ENCODE measurements around the gene GNA14. TPM values are rescaled to one million over a fixed set of nuclear protein-coding genes. Genes with fewer than 3 reads are reported as not detected.

Gene GNA14
- total and polyA plus RNA-seq, 2 of the 8 experiments (the other 6 are each of a cell fraction or from before 2014, with no cell fraction given): 3.4 to 6.3 TPM

DNA sequence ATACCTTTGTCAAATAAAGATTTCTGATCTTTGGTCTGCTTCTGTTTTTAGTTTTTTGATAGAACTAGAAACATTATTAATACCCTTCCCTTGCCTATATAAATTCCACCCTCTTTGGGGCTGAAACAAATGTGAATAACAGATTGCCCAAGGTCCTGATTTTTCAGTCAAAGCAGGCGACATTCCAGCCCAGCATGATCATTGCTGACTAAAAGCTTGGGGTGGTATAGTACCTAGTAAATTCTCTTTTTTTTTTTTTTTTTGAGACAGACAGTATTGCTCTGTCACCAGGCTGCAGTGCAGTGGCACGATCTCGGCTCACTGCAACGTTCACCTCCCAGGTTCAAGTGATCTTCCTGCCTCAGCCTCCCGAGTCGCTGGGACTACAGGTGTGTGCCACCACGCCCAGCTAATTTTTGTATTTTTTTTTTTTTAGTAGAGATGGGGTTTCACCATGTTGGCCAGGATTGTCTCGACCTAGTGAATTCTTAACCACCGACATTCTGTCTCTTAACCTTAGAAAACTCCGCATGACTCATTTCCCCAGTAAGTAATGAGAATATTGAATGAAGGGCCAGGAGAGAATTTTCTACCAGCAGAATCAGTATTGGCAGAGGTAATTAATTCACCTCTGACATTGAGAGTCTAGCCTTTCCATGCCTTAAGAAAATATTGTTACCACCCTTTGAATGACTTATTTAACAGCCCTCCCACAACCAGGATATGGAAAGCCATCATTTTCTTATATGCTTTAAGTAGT lies 226.4 kb downstream of the GNA14 start (continued):
- no peak for TF ChIP-seq GABPA (IDR thresholded peaks at IDR 0.05; ENCODE audit: borderline replicate concordance, insufficient read depth, low read length)
- no peak for TF ChIP-seq BRCA1 (IDR thresholded peaks at IDR 0.05; ENCODE audit: low read depth, low read length)
- TF ChIP-seq, protein P1, sequence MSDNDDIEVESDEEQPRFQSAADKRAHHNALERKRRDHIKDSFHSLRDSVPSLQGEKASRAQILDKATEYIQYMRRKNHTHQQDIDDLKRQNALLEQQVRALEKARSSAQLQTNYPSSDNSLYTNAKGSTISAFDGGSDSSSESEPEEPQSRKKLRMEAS (IDR thresholded peaks at IDR 0.05): no peak
- TF ChIP-seq TBP (IDR thresholded peaks at IDR 0.05; ENCODE audit: low read depth, low read length): no peak
- TF ChIP-seq RBBP5 (IDR thresholded peaks at IDR 0.05; ENCODE audit: borderline replicate concordance, low read depth, low read length): no peak

Measured in H1 (cell line).